LNCaP clone FGC (cell line): ENCODE data around the gene EML6.

Experiments
- DNase-seq: peaks from one replicate; pipeline ENCODE4 v3.0.0-alpha.2; 2011; ENCODE audit warnings: low read depth
- H3K4me3 ChIP-seq: 2 replicates; pipeline ENCODE4 v1.5.1; 2011; ENCODE audit warnings: mild to moderate bottlenecking, low read depth, low read length, control low read depth
- CTCF ChIP-seq: IDR thresholded peaks from 2 replicates; pipeline ENCODE4 v1.5.1; 2012; ENCODE audit warnings: mild to moderate bottlenecking; ENCODE audit not compliant: control insufficient read depth, insufficient read depth; ENCODE audit errors: extremely low read depth

EML6 gene

GRCh38 chr2:54789878-54790277, 66.4 kb downstream of the EML6 start:
- no peak for DNase-seq
- TF ChIP-seq CTCF, result no peak
- H3K4me3 ChIP-seq, result no peak overlapping the region

GRCh38 chr2:54791831-54792230, 68.4 kb downstream of the EML6 start:
- no peak for TF ChIP-seq CTCF
- no peak for DNase-seq
- H3K4me3 ChIP-seq, result no peak overlapping the region

GRCh38 chr2:54797307-54797706, 73.8 kb downstream of the EML6 start:
- no peak for DNase-seq
- TF ChIP-seq CTCF, result no peak
- no peak overlapping the region for H3K4me3 ChIP-seq

GRCh38 chr2:54801352-54801751, 77.9 kb downstream of the EML6 start:
- no peak overlapping the region for H3K4me3 ChIP-seq
- no peak for TF ChIP-seq CTCF
- no peak for DNase-seq

- no peak for DNase-seq
- TF ChIP-seq CTCF, result no peak
- H3K4me3 ChIP-seq, result no peak overlapping the region
Measured at GRCh38 chr2:54803783-54804751, 80.6 kb downstream of the EML6 start.

- TF ChIP-seq CTCF, result no peak
Measured at GRCh38 chr2:54805255-54805654, 81.8 kb downstream of the EML6 start.

More at GRCh38 chr2:54805255-54805654, 81.8 kb downstream of the EML6 start:
- no peak for DNase-seq
- H3K4me3 ChIP-seq, result no peak overlapping the region
